ENCODE measurements around the gene ZNF570.

ZNF570 gene

GRCh38 chr19:37466798-37467607 is 2.2 kb upstream of the ZNF570 start, which contains the start of gene ZNF569 (continued):
- TF ChIP-seq MEIS1 (CRISPR knock-in tag; IDR thresholded peaks at IDR 0.05; ENCODE audit: borderline replicate concordance) (no peak), BCL11A (tag by site-specific recombination; IDR thresholded peaks at IDR 0.05; ENCODE audit: low read depth) (no peak), AEBP2 (tag by site-specific recombination; IDR thresholded peaks at IDR 0.05; ENCODE audit: borderline replicate concordance) (no peak), ZBTB49 (tag by site-specific recombination; IDR thresholded peaks at IDR 0.05; ENCODE audit: low read depth) (no peak), ZSCAN18 (tag by site-specific recombination; IDR thresholded peaks at IDR 0.05) (peak; percentile 95), ZBTB11 (tag by site-specific recombination; conservative IDR thresholded peaks at IDR 0.05; ENCODE audit: low read depth) (peak; percentile 100), ZNF571 (tag by site-specific recombination; IDR thresholded peaks at IDR 0.05) (no peak), SETDB1 (IDR thresholded peaks at IDR 0.05; ENCODE audit: insufficient read length, low read length) (no peak), ZNF24 (tag by site-specific recombination; IDR thresholded peaks at IDR 0.05) (peak; percentile 80), ZNF785 (tag by site-specific recombination; IDR thresholded peaks at IDR 0.05) (peak; percentile 81), ZNF747 (tag by site-specific recombination; IDR thresholded peaks at IDR 0.05) (no peak), ZNF837 (tag by site-specific recombination; IDR thresholded peaks at IDR 0.05) (peak; percentile 91), ZNF629 (tag by site-specific recombination; IDR thresholded peaks at IDR 0.05) (peak; percentile 76), KLF9 (tag by site-specific recombination; IDR thresholded peaks at IDR 0.05; ENCODE audit: low read depth) (peak; percentile 86), ZNF623 (tag by site-specific recombination; IDR thresholded peaks at IDR 0.05) (peak; percentile 28), ZNF701 (tag by site-specific recombination; IDR thresholded peaks at IDR 0.05) (no peak), ZNF660 (tag by site-specific recombination; IDR thresholded peaks at IDR 0.05) (peak; percentile 95), ZNF391 (tag by site-specific recombination; IDR thresholded peaks at IDR 0.05; ENCODE audit: borderline replicate concordance, low read depth) (peak; percentile 57), ZNF148 (tag by site-specific recombination; IDR thresholded peaks at IDR 0.05; ENCODE audit: borderline replicate concordance) (peak; percentile 43; the same call in 1 of the 2 replicates), SP7 (tag by site-specific recombination; IDR thresholded peaks at IDR 0.05) (peak; percentile 91), ZFHX2 (tag by site-specific recombination; conservative IDR thresholded peaks at IDR 0.05) (peak; percentile 66), ZNF138 (tag by site-specific recombination; IDR thresholded peaks at IDR 0.05; ENCODE audit: borderline replicate concordance) (no peak)

Measured in HEK293 (cell line).